ENCODE results near the gene NAA15.

- TF ChIP-seq SP1 (IDR thresholded peaks at IDR 0.05) = no peak
- TF ChIP-seq SUZ12 (IDR thresholded peaks at IDR 0.05) = no peak
- no peak for TF ChIP-seq ELF4 (IDR thresholded peaks at IDR 0.05)
- 0 out of 2 replicates have a peak, but pooled peaks have one; percentile 26 for TF ChIP-seq PKNOX1 (IDR thresholded peaks at IDR 0.05)
- TF ChIP-seq FOXM1 (IDR thresholded peaks at IDR 0.05; ENCODE audit: borderline replicate concordance) = no peak
- no peak for TF ChIP-seq ZNF384 (IDR thresholded peaks at IDR 0.05)
These were observed 26.0 kb upstream of the NAA15 start for GRCh38 chr4:139275281-139275735.

Measured in HEK293T (cell line).